Right renal pelvis (tissue), 4 donors: ENCODE data around the gene TBC1D22A. TPM values are rescaled to one million over a fixed set of nuclear protein-coding genes. Genes with fewer than 3 reads are reported as not detected.
A peak's percentile ranks its signal among the peaks of the same experiment; 100 is the strongest.
"Not testable (repeated sequence)": the region's sequence is repeated elsewhere in the genome, so short reads cannot be mapped to it uniquely, and the experiment has no call there.

ENCODE experiments used
- DNase-seq, 4 donors: peaks; one replicate each; pipeline ENCODE4 v3.0.0-alpha.2; 2013; ENCODE audit warnings: low read depth in 4 of 4, low spot score in 3 of 4, missing footprints in 1 of 4
- polyA plus RNA-seq, 4 donors: library from polyadenylated mRNA; unstranded; fragments of 120-200 nt; gene quantifications; one replicate each; pipeline ENCODE4 v1.2.1, GENCODE V29; 2013; ENCODE audit not compliant: insufficient read length in 4 of 4

TBC1D22A gene
- polyA plus RNA-seq, 4 donors: 17.8 to 19.7 (median 18.2) TPM

- DNase-seq: no peak
Observed at GRCh38 chr22:47166446-47167016, 404.1 kb downstream of the TBC1D22A start.

GRCh38 chr22:47167056-47167455 lies 404.6 kb downstream of the TBC1D22A start:
- no peak for DNase-seq

- not testable (repeated sequence) for DNase-seq
Observed at GRCh38 chr22:47167921-47168320, 405.5 kb downstream of the TBC1D22A start.

- DNase-seq: no peak
Observed at GRCh38 chr22:47168441-47168840, 406.0 kb downstream of the TBC1D22A start.

- DNase-seq: no peak
Observed at GRCh38 chr22:47168900-47169800, 406.7 kb downstream of the TBC1D22A start.

GRCh38 chr22:47169801-47170140 lies 407.3 kb downstream of the TBC1D22A start:
- no peak for DNase-seq

GRCh38 chr22:47170511-47171440 lies 408.3 kb downstream of the TBC1D22A start:
- DNase-seq: not testable (repeated sequence)

- no peak for DNase-seq
Observed at GRCh38 chr22:47171441-47172221, 409.2 kb downstream of the TBC1D22A start.

- DNase-seq: no peak
Observed at GRCh38 chr22:47172771-47173534, 410.5 kb downstream of the TBC1D22A start.

GRCh38 chr22:47173535-47174021 lies 411.1 kb downstream of the TBC1D22A start:
- DNase-seq: no peak

- no peak for DNase-seq
Observed at GRCh38 chr22:47174096-47174495, 411.6 kb downstream of the TBC1D22A start.

- DNase-seq: no peak
Observed at GRCh38 chr22:47174671-47175112, 412.2 kb downstream of the TBC1D22A start.

- DNase-seq: peak in 3 of 4 donors; percentile 54 to 73 (median 65)
Observed at GRCh38 chr22:47175151-47176025, 412.9 kb downstream of the TBC1D22A start.

GRCh38 chr22:47176026-47176389 lies 413.6 kb downstream of the TBC1D22A start:
- no peak for DNase-seq

- no peak for DNase-seq
Observed at GRCh38 chr22:47176573-47177333, 414.3 kb downstream of the TBC1D22A start.

- no peak for DNase-seq
Observed at GRCh38 chr22:47177334-47177815, 414.9 kb downstream of the TBC1D22A start.

- DNase-seq: no peak
Observed at GRCh38 chr22:47178339-47178738, 415.9 kb downstream of the TBC1D22A start.
